T-helper 2 cell treated with Interferon-gamma antibody and Interleukin-4, amounts not matched to agents 5 μg/mL and 100 μg/mL, for 36 hours (primary cell): ENCODE data around the gene TLE1.
"Not testable (repeated sequence)": the region's sequence is repeated elsewhere in the genome, so short reads cannot be mapped to it uniquely, and the experiment has no call there.

Source experiments
- DNase-seq: peaks from one replicate; pipeline ENCODE4 v3.0.0; 2021; ENCODE audit warnings: low spot score
- H3K27ac Mint-ChIP-seq: one replicate; pipeline ENCODE4 v1.8.0; 2021; ENCODE audit warnings: mild to moderate bottlenecking, mixed read lengths
- H3K27me3 Mint-ChIP-seq: one replicate; pipeline ENCODE4 v1.8.0; 2021; ENCODE audit warnings: low read depth, mixed read lengths
- H3K36me3 Mint-ChIP-seq: one replicate; pipeline ENCODE4 v1.8.0; 2021; ENCODE audit warnings: low read depth, mixed read lengths
- H3K4me1 Mint-ChIP-seq: one replicate; pipeline ENCODE4 v1.8.0; 2021; ENCODE audit warnings: low read depth, mixed read lengths
- H3K4me3 Mint-ChIP-seq: one replicate; pipeline ENCODE4 v1.8.0; 2022; ENCODE audit warnings: mild to moderate bottlenecking, moderate library complexity, mixed read lengths
- H3K9me3 Mint-ChIP-seq: one replicate; pipeline ENCODE4 v1.8.0; 2021; ENCODE audit warnings: mixed read lengths

TLE1 gene

GRCh38 chr9:81652058-81652687, 37.2 kb downstream of the TLE1 start:
- H3K4me1 Mint-ChIP-seq, result no peaks in the 10 kb centered on the region

GRCh38 chr9:81650586-81651515, 38.5 kb downstream of the TLE1 start:
- Mint-ChIP-seq H3K4me3 (no peak overlapping the region), H3K4me1 (no peaks in the 10 kb centered on the region), H3K36me3 (no peaks in the 10 kb centered on the region), H3K9me3 (no peaks in the 10 kb centered on the region), H3K27me3 (no peaks in the 10 kb centered on the region), H3K27ac (no peak overlapping the region)
- no peak for DNase-seq

More at GRCh38 chr9:81652058-81652687, 37.2 kb downstream of the TLE1 start:
- no peak for DNase-seq
- no peaks in the 10 kb centered on the region for H3K27me3 Mint-ChIP-seq
- H3K4me3 Mint-ChIP-seq, result no peak overlapping the region
- H3K9me3 Mint-ChIP-seq, result no peaks in the 10 kb centered on the region
- no peak overlapping the region for H3K27ac Mint-ChIP-seq
- no peaks in the 10 kb centered on the region for H3K36me3 Mint-ChIP-seq

GRCh38 chr9:81649475-81650240, 39.7 kb downstream of the TLE1 start:
- no peaks in the 10 kb centered on the region for H3K9me3 Mint-ChIP-seq
- no peak for DNase-seq
- H3K4me3 Mint-ChIP-seq, result no peak overlapping the region
- H3K27me3 Mint-ChIP-seq, result no peaks in the 10 kb centered on the region
- H3K4me1 Mint-ChIP-seq, result no peaks in the 10 kb centered on the region
- no peak overlapping the region for H3K27ac Mint-ChIP-seq
- H3K36me3 Mint-ChIP-seq, result no peaks in the 10 kb centered on the region

GRCh38 chr9:81648891-81649290, 40.5 kb downstream of the TLE1 start:
- no peak for DNase-seq
- Mint-ChIP-seq H3K4me3 (no peak overlapping the region), H3K27ac (no peak overlapping the region), H3K4me1 (no peaks in the 10 kb centered on the region), H3K27me3 (no peaks in the 10 kb centered on the region), H3K9me3 (no peaks in the 10 kb centered on the region), H3K36me3 (no peaks in the 10 kb centered on the region)

- no peaks in the 10 kb centered on the region for H3K36me3 Mint-ChIP-seq
- DNase-seq, result no peak
- no peak overlapping the region for H3K27ac Mint-ChIP-seq
- no peak overlapping the region for H3K4me3 Mint-ChIP-seq
- no peaks in the 10 kb centered on the region for H3K9me3 Mint-ChIP-seq
- no peaks in the 10 kb centered on the region for H3K27me3 Mint-ChIP-seq
- H3K4me1 Mint-ChIP-seq, result no peaks in the 10 kb centered on the region
Measured at GRCh38 chr9:81646337-81646736, 43.0 kb downstream of the TLE1 start.

- H3K4me1 Mint-ChIP-seq, H3K27me3 Mint-ChIP-seq, DNase-seq, H3K27ac Mint-ChIP-seq, H3K9me3 Mint-ChIP-seq, H3K4me3 Mint-ChIP-seq, H3K36me3 Mint-ChIP-seq: not testable (repeated sequence)
Measured at GRCh38 chr9:81644513-81644912, 44.8 kb downstream of the TLE1 start.

- H3K4me3 Mint-ChIP-seq, result no peak overlapping the region
- DNase-seq, result no peak
Measured at GRCh38 chr9:81637276-81637675, 52.1 kb downstream of the TLE1 start.

GRCh38 chr9:81636255-81636599, 53.1 kb downstream of the TLE1 start:
- DNase-seq, result no peak
- no peak overlapping the region for H3K4me3 Mint-ChIP-seq
- no peaks in the 10 kb centered on the region for H3K4me1 Mint-ChIP-seq
- H3K27me3 Mint-ChIP-seq, result no peaks in the 10 kb centered on the region
- H3K27ac Mint-ChIP-seq, result no peak overlapping the region
- H3K9me3 Mint-ChIP-seq, result no peaks in the 10 kb centered on the region
- H3K36me3 Mint-ChIP-seq, result no peaks in the 10 kb centered on the region

More at GRCh38 chr9:81637276-81637675, 52.1 kb downstream of the TLE1 start:
- H3K36me3 Mint-ChIP-seq, result no peaks in the 10 kb centered on the region
- no peaks in the 10 kb centered on the region for H3K4me1 Mint-ChIP-seq
- H3K27me3 Mint-ChIP-seq, result no peaks in the 10 kb centered on the region
- H3K9me3 Mint-ChIP-seq, result no peaks in the 10 kb centered on the region
- no peak overlapping the region for H3K27ac Mint-ChIP-seq

- H3K27ac Mint-ChIP-seq, result no peak overlapping the region
- H3K9me3 Mint-ChIP-seq, result no peaks in the 10 kb centered on the region
- no peak for DNase-seq
- no peaks in the 10 kb centered on the region for H3K4me1 Mint-ChIP-seq
- H3K4me3 Mint-ChIP-seq, result no peak overlapping the region
- no peaks in the 10 kb centered on the region for H3K36me3 Mint-ChIP-seq
- H3K27me3 Mint-ChIP-seq, result no peaks in the 10 kb centered on the region
Measured at GRCh38 chr9:81635521-81636254, 53.7 kb downstream of the TLE1 start.

- H3K4me3 Mint-ChIP-seq, result no peak overlapping the region
- DNase-seq, result no peak
- no peaks in the 10 kb centered on the region for H3K36me3 Mint-ChIP-seq
- H3K27ac Mint-ChIP-seq, result no peak overlapping the region
- no peaks in the 10 kb centered on the region for H3K27me3 Mint-ChIP-seq
- H3K4me1 Mint-ChIP-seq, result no peaks in the 10 kb centered on the region
- no peaks in the 10 kb centered on the region for H3K9me3 Mint-ChIP-seq
Measured at GRCh38 chr9:81634915-81635516, 54.3 kb downstream of the TLE1 start.

GRCh38 chr9:81633952-81634854, 55.1 kb downstream of the TLE1 start:
- Mint-ChIP-seq H3K9me3 (no peaks in the 10 kb centered on the region), H3K4me1 (no peaks in the 10 kb centered on the region), H3K4me3 (no peak overlapping the region), H3K27ac (no peak overlapping the region), H3K27me3 (no peaks in the 10 kb centered on the region), H3K36me3 (no peaks in the 10 kb centered on the region)
- no peak for DNase-seq

GRCh38 chr9:81632599-81632998, 56.7 kb downstream of the TLE1 start:
- no peak for DNase-seq
- no peaks in the 10 kb centered on the region for H3K36me3 Mint-ChIP-seq
- no peaks in the 10 kb centered on the region for H3K27me3 Mint-ChIP-seq
- no peak overlapping the region for H3K27ac Mint-ChIP-seq
- H3K4me1 Mint-ChIP-seq, result no peaks in the 10 kb centered on the region
- no peaks in the 10 kb centered on the region for H3K9me3 Mint-ChIP-seq
- no peak overlapping the region for H3K4me3 Mint-ChIP-seq
